Neural cell (in vitro differentiated cells): ENCODE results near the gene PTCH1.

Experiments used
- EP300 ChIP-seq: fragments of 450-650 bp; conservative IDR thresholded peaks from 2 replicates; pipeline ENCODE4 v1.6.1; 2014; ENCODE audit warnings: antibody characterized with exemption, mild to moderate bottlenecking, moderate library complexity; ENCODE audit not compliant: poor library complexity, severe bottlenecking
- EZH2 ChIP-seq: fragments of 200-600, 300-800 bp; shearing (Covaris generic), sonication (generic); IDR thresholded peaks from 2 replicates; pipeline ENCODE4 v1.6.1; 2014; ENCODE audit warnings: antibody characterized with exemption, low read length, borderline replicate concordance, mild to moderate bottlenecking; ENCODE audit not compliant: insufficient read depth, poor library complexity, severe bottlenecking
- RAD21 ChIP-seq: fragments of 450-650 bp; conservative IDR thresholded peaks from 2 replicates; pipeline ENCODE4 v1.6.1; 2014; ENCODE audit warnings: antibody characterized with exemption, mild to moderate bottlenecking, moderate library complexity
- SMC3 ChIP-seq: fragments of 450-650 bp; conservative IDR thresholded peaks from 2 replicates; pipeline ENCODE4 v1.6.1; 2014; ENCODE audit warnings: antibody characterized with exemption, mild to moderate bottlenecking, moderate library complexity; ENCODE audit not compliant: poor library complexity
- TF ChIP-seq, protein P1 (sequence below): fragments of 450-650 bp; IDR thresholded peaks from 2 replicates; pipeline ENCODE4 v1.5.1; 2014; ENCODE audit warnings: antibody characterized with exemption, mild to moderate bottlenecking, moderate library complexity; ENCODE audit not compliant: poor library complexity, severe bottlenecking

DNA sequence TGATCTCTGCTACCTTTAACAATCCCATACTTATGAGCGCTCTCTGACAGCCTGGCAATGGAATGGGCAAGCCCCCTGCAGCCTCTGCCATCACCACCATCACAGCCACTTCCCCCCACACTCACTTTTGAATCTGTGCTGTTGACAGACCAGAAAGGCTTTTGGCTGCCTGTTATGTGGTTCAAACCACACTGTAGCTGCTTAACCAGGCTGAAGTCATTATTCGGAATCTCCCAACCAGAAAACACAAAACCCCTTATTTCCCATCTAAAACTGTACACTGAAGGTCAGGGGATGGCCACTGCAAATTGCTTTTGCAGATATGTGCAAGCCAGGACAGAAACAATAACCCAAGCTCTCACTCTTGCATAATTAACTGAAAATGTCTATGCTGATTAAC, 35.8 kb downstream of the PTCH1 start:
- TF ChIP-seq, protein P1, sequence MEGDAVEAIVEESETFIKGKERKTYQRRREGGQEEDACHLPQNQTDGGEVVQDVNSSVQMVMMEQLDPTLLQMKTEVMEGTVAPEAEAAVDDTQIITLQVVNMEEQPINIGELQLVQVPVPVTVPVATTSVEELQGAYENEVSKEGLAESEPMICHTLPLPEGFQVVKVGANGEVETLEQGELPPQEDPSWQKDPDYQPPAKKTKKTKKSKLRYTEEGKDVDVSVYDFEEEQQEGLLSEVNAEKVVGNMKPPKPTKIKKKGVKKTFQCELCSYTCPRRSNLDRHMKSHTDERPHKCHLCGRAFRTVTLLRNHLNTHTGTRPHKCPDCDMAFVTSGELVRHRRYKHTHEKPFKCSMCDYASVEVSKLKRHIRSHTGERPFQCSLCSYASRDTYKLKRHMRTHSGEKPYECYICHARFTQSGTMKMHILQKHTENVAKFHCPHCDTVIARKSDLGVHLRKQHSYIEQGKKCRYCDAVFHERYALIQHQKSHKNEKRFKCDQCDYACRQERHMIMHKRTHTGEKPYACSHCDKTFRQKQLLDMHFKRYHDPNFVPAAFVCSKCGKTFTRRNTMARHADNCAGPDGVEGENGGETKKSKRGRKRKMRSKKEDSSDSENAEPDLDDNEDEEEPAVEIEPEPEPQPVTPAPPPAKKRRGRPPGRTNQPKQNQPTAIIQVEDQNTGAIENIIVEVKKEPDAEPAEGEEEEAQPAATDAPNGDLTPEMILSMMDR: no peak
- TF ChIP-seq EP300: no peak
- TF ChIP-seq RAD21: no peak
- TF ChIP-seq SMC3: no peak
- TF ChIP-seq EZH2: no peak
